Measurements from ENCODE around the gene SOAT1. TPM values are rescaled to one million over a fixed set of nuclear protein-coding genes. Genes with fewer than 3 reads are reported as not detected.

SOAT1 gene
- total RNA-seq, 1 experiment from 2014 or later: 43.5 TPM

DNA sequence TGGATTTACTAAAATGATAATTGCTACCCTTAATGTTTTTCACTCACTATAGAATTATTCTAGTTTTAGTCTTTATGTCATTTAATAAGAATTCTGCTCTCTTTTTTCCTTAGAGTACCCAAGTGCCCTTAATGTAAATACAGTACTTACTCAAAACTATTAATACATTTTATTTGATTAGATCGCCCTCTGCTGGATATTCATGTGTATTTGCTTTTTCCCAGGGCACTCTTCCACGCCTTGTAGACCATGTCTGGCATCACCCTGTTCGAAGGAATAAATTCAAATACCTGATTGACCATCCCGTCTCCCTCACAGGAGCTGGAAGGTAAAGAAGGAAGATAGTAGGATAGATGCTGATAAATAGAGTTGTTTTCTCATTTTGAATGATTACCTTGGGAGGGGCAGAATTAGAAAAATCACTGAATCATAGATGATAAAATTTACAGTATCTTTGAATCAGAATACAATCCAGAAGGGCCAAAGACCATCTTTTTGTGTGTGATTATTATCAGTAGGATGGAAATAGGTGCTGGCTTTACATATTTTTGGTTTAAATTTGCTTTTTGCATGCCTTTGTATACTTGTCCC lies 76.2 kb downstream of the SOAT1 start:
- Histone ChIP-seq H3K36me3 (ENCODE audit: low read depth) (no peaks in the 10 kb centered on the region), H3K4me2 (no peak overlapping the region), H2AFZ (no peak overlapping the region), H3K9me2 (ENCODE audit: insufficient read depth) (no peaks in the 10 kb centered on the region), H3K9me3 (ENCODE audit: insufficient read depth, low read depth) (no peaks in the 10 kb centered on the region), H3K27me3 (ENCODE audit: insufficient read depth, low read depth) (no peaks in the 10 kb centered on the region), H3K79me2 (ENCODE audit: low read depth) (no peaks in the 10 kb centered on the region), H4K20me1 (ENCODE audit: insufficient read depth) (no peaks in the 10 kb centered on the region), H3K4me3 (no peak overlapping the region), H3F3A (ENCODE audit: insufficient read depth, low read depth) (no peaks in the 10 kb centered on the region; the same call in 1 of the 2 replicates), H3K27ac (no peak overlapping the region), H3K4me1 (replicated peaks; ENCODE audit: insufficient read depth) (peaks cover 3% of the 10 kb centered on the region; the same call in 1 of the 2 replicates)
- no peak for TF ChIP-seq EZH2 (IDR thresholded peaks at IDR 0.05; ENCODE audit: low read depth)
- TF ChIP-seq, protein P1, sequence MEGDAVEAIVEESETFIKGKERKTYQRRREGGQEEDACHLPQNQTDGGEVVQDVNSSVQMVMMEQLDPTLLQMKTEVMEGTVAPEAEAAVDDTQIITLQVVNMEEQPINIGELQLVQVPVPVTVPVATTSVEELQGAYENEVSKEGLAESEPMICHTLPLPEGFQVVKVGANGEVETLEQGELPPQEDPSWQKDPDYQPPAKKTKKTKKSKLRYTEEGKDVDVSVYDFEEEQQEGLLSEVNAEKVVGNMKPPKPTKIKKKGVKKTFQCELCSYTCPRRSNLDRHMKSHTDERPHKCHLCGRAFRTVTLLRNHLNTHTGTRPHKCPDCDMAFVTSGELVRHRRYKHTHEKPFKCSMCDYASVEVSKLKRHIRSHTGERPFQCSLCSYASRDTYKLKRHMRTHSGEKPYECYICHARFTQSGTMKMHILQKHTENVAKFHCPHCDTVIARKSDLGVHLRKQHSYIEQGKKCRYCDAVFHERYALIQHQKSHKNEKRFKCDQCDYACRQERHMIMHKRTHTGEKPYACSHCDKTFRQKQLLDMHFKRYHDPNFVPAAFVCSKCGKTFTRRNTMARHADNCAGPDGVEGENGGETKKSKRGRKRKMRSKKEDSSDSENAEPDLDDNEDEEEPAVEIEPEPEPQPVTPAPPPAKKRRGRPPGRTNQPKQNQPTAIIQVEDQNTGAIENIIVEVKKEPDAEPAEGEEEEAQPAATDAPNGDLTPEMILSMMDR (conservative IDR thresholded peaks at IDR 0.05): peak; percentile 80
- CTCF ChIA-PET: no interaction called here
- intact Hi-C loops (cut with micrococcal nuclease; ENCODE audit: unreplicated experiment): loop anchor here (1.0 to 10.0 kb wide), 8 partner anchors 118 to 1423 kb away; no protein-coding TSS in a partner anchor
- DNase-seq: peak; percentile 29 to 65
- no TSS peak for BruUV-seq (replicated peaks)
- POLR2A ChIA-PET (ENCODE audit: unreplicated experiment): interaction anchor here (0.6 kb wide), 1 partner anchor 645 kb away, joined by 3 read pairs; the partner anchor contains the start of gene RALGPS2

- Histone ChIP-seq H3K4me2 (no peak overlapping the region), H4K20me1 (ENCODE audit: insufficient read depth) (no peaks in the 10 kb centered on the region), H3K79me2 (ENCODE audit: low read depth) (no peaks in the 10 kb centered on the region), H3K4me1 (replicated peaks; ENCODE audit: insufficient read depth) (no peaks in the 10 kb centered on the region), H2AFZ (no peak overlapping the region), H3K4me3 (no peak overlapping the region), H3K27me3 (ENCODE audit: insufficient read depth, low read depth) (no peaks in the 10 kb centered on the region), H3K27ac (no peak overlapping the region), H3K9me2 (ENCODE audit: insufficient read depth) (no peaks in the 10 kb centered on the region), H3F3A (ENCODE audit: insufficient read depth, low read depth) (no peaks in the 10 kb centered on the region), H3K36me3 (ENCODE audit: low read depth) (no peaks in the 10 kb centered on the region), H3K9me3 (ENCODE audit: insufficient read depth, low read depth) (no peaks in the 10 kb centered on the region)
- intact Hi-C loops (cut with micrococcal nuclease; ENCODE audit: unreplicated experiment): no loop called here
- no peak for TF ChIP-seq EZH2 (IDR thresholded peaks at IDR 0.05; ENCODE audit: low read depth)
- TF ChIP-seq, protein P1 (conservative IDR thresholded peaks at IDR 0.05): no peak
- ChIA-PET POLR2A (ENCODE audit: unreplicated experiment) (interaction anchor here (0.6 kb wide), 1 partner anchor 647 kb away, joined by 4 read pairs; the partner anchor contains the start of gene RALGPS2), CTCF (no interaction called here)
- no TSS peak for BruUV-seq (replicated peaks)
- DNase-seq: no peak
Observed at GRCh38 chr1:179372160-179372559, 78.6 kb downstream of the SOAT1 start.

DNA sequence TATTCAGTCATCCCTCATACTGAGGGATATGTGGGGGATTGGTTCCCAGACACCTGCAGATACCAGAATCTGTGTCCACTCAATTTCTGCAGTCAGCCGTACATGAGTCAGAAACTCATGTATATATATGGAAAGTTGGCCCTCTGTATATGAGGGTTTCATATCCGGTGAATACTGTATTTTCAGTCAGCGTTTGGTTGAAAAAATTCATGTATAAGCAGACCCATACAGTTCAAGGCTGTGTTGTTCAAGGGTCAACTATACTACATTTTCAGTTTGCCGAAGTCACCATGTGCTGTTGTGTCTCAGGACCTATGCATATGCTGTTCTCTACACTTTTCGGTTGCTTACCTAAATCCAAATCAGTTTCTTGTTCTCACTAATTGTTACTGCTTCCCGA lies 82.6 kb downstream of the SOAT1 start:
- Histone ChIP-seq H2AFZ (no peak overlapping the region), H3K9me2 (ENCODE audit: insufficient read depth) (no peaks in the 10 kb centered on the region), H3K4me2 (no peak overlapping the region), H4K20me1 (ENCODE audit: insufficient read depth) (no peaks in the 10 kb centered on the region), H3K4me1 (replicated peaks; ENCODE audit: insufficient read depth) (no peaks in the 10 kb centered on the region), H3K4me3 (no peak overlapping the region), H3K27me3 (ENCODE audit: insufficient read depth, low read depth) (no peaks in the 10 kb centered on the region), H3K27ac (no peak overlapping the region), H3F3A (ENCODE audit: insufficient read depth, low read depth) (no peaks in the 10 kb centered on the region), H3K79me2 (ENCODE audit: low read depth) (no peaks in the 10 kb centered on the region), H3K9me3 (ENCODE audit: insufficient read depth, low read depth) (no peaks in the 10 kb centered on the region), H3K36me3 (ENCODE audit: low read depth) (no peaks in the 10 kb centered on the region)
- ChIA-PET CTCF (no interaction called here), POLR2A (ENCODE audit: unreplicated experiment) (no interaction called here)
- BruUV-seq (replicated peaks): no TSS peak
- TF ChIP-seq, protein P1 (conservative IDR thresholded peaks at IDR 0.05): no peak
- no peak for TF ChIP-seq EZH2 (IDR thresholded peaks at IDR 0.05; ENCODE audit: low read depth)
- no peak for DNase-seq
- intact Hi-C loops (cut with micrococcal nuclease; ENCODE audit: unreplicated experiment): no loop called here
